ENCODE results near the gene OR2AJ1.

The OR2AJ1 gene

GRCh38 chr1:247904122-247904521, 20.6 kb upstream of the OR2AJ1 start:
- no peak for TF ChIP-seq CTCF (IDR thresholded peaks at IDR 0.05; ENCODE audit: insufficient read depth, low read length, poor library complexity, severe bottlenecking)
- Histone ChIP-seq H3K27me3 (replicated peaks; ENCODE audit: control insufficient read depth, insufficient read depth, low read length) (no peaks in the 10 kb centered on the region), H3K36me3 (ENCODE audit: control insufficient read depth, insufficient read depth, low read length) (no peaks in the 10 kb centered on the region), H3K4me3 (replicated peaks; ENCODE audit: low read depth, low read length) (no peak overlapping the region)
- no peak for DNase-seq (ENCODE audit: extremely low read depth, insufficient read length)

GRCh38 chr1:247905181-247905580, 19.5 kb upstream of the OR2AJ1 start:
- Histone ChIP-seq H3K4me3 (replicated peaks; ENCODE audit: low read depth, low read length) (no peak overlapping the region), H3K27me3 (replicated peaks; ENCODE audit: control insufficient read depth, insufficient read depth, low read length) (no peaks in the 10 kb centered on the region), H3K36me3 (ENCODE audit: control insufficient read depth, insufficient read depth, low read length) (no peaks in the 10 kb centered on the region)
- no peak for TF ChIP-seq CTCF (IDR thresholded peaks at IDR 0.05; ENCODE audit: insufficient read depth, low read length, poor library complexity, severe bottlenecking)
- DNase-seq (ENCODE audit: extremely low read depth, insufficient read length) = no peak

GRCh38 chr1:247905910-247906503, 18.7 kb upstream of the OR2AJ1 start:
- TF ChIP-seq CTCF (IDR thresholded peaks at IDR 0.05; ENCODE audit: insufficient read depth, low read length, poor library complexity, severe bottlenecking) = no peak
- Histone ChIP-seq H3K4me3 (replicated peaks; ENCODE audit: low read depth, low read length) (no peak overlapping the region), H3K36me3 (ENCODE audit: control insufficient read depth, insufficient read depth, low read length) (no peaks in the 10 kb centered on the region), H3K27me3 (replicated peaks; ENCODE audit: control insufficient read depth, insufficient read depth, low read length) (no peaks in the 10 kb centered on the region)
- no peak for DNase-seq (ENCODE audit: extremely low read depth, insufficient read length)

GRCh38 chr1:247906504-247907047, 18.1 kb upstream of the OR2AJ1 start:
- H3K27me3 ChIP-seq (replicated peaks; ENCODE audit: control insufficient read depth, insufficient read depth, low read length) = no peaks in the 10 kb centered on the region
- no peak overlapping the region for H3K4me3 ChIP-seq (replicated peaks; ENCODE audit: low read depth, low read length)
- no peak for DNase-seq (ENCODE audit: extremely low read depth, insufficient read length)
- H3K36me3 ChIP-seq (ENCODE audit: control insufficient read depth, insufficient read depth, low read length) = no peaks in the 10 kb centered on the region
- no peak for TF ChIP-seq CTCF (IDR thresholded peaks at IDR 0.05; ENCODE audit: insufficient read depth, low read length, poor library complexity, severe bottlenecking)

GRCh38 chr1:247908766-247909165, 15.9 kb upstream of the OR2AJ1 start:
- DNase-seq (ENCODE audit: extremely low read depth, insufficient read length) = no peak
- H3K4me3 ChIP-seq (replicated peaks; ENCODE audit: low read depth, low read length) = no peak overlapping the region
- no peak for TF ChIP-seq CTCF (IDR thresholded peaks at IDR 0.05; ENCODE audit: insufficient read depth, low read length, poor library complexity, severe bottlenecking)
- no peaks in the 10 kb centered on the region for H3K36me3 ChIP-seq (ENCODE audit: control insufficient read depth, insufficient read depth, low read length)
- H3K27me3 ChIP-seq (replicated peaks; ENCODE audit: control insufficient read depth, insufficient read depth, low read length) = no peaks in the 10 kb centered on the region

GRCh38 chr1:247913786-247914185, 10.9 kb upstream of the OR2AJ1 start:
- H3K36me3 ChIP-seq (ENCODE audit: control insufficient read depth, insufficient read depth, low read length) = no peaks in the 10 kb centered on the region
- H3K27me3 ChIP-seq (replicated peaks; ENCODE audit: control insufficient read depth, insufficient read depth, low read length) = no peaks in the 10 kb centered on the region
- no peak for DNase-seq (ENCODE audit: extremely low read depth, insufficient read length)
- no peak for TF ChIP-seq CTCF (IDR thresholded peaks at IDR 0.05; ENCODE audit: insufficient read depth, low read length, poor library complexity, severe bottlenecking)
- H3K4me3 ChIP-seq (replicated peaks; ENCODE audit: low read depth, low read length) = no peak overlapping the region
